Measurements from ENCODE around the gene ZNF627.
"Not testable (repeated sequence)": the region's sequence is repeated elsewhere in the genome, so short reads cannot be mapped to it uniquely, and the experiment has no call there.

Gene ZNF627

GRCh38 chr19:11597202-11598102 is at the start of gene ZNF627:
ZNF627 (plus strand) TSS chr19:11597483; CDS start chr19:11597628, 145 bp downstream.
- peak; percentile 85 for FAIRE-seq

GRCh38 chr19:11547929-11548700 is 49.2 kb upstream of the ZNF627 start:
- no peak for FAIRE-seq

GRCh38 chr19:11549386-11549953 is 47.8 kb upstream of the ZNF627 start:
- no peak for FAIRE-seq

- no peak for FAIRE-seq
These were observed 47.0 kb upstream of the ZNF627 start for GRCh38 chr19:11550265-11550664.

- no peak for FAIRE-seq
These were observed 45.6 kb upstream of the ZNF627 start for GRCh38 chr19:11551603-11552235.

GRCh38 chr19:11552666-11553372 is 44.5 kb upstream of the ZNF627 start:
- FAIRE-seq = no peak

- no peak for FAIRE-seq
These were observed 43.1 kb upstream of the ZNF627 start for GRCh38 chr19:11554160-11554559.

- no peak for FAIRE-seq
These were observed 42.0 kb upstream of the ZNF627 start for GRCh38 chr19:11555246-11555645.

- FAIRE-seq = no peak
These were observed 40.5 kb upstream of the ZNF627 start for GRCh38 chr19:11556634-11557420.

GRCh38 chr19:11558881-11559828 is 38.1 kb upstream of the ZNF627 start, which contains the start of gene ELOF1:
ELOF1 (minus strand) TSS chr19:11559230; CDS start chr19:11554347, 4,883 bp downstream.
- FAIRE-seq = no peak

GRCh38 chr19:11560404-11561051 is 36.8 kb upstream of the ZNF627 start:
- FAIRE-seq = no peak

GRCh38 chr19:11563532-11563931 is 33.8 kb upstream of the ZNF627 start:
- no peak for FAIRE-seq

GRCh38 chr19:11564082-11564807 is 33.0 kb upstream of the ZNF627 start:
- not testable (repeated sequence) for FAIRE-seq

GRCh38 chr19:11565649-11565980 is 31.7 kb upstream of the ZNF627 start:
- not testable (repeated sequence) for FAIRE-seq

GRCh38 chr19:11566164-11566563 is 31.1 kb upstream of the ZNF627 start:
- no peak for FAIRE-seq

- no peak for FAIRE-seq
These were observed 27.2 kb upstream of the ZNF627 start for GRCh38 chr19:11570039-11570462.

- not testable (repeated sequence) for FAIRE-seq
These were observed 23.9 kb upstream of the ZNF627 start for GRCh38 chr19:11573354-11573753.

GRCh38 chr19:11573763-11574162 is 23.5 kb upstream of the ZNF627 start:
- not testable (repeated sequence) for FAIRE-seq

- FAIRE-seq = no peak
These were observed 22.6 kb upstream of the ZNF627 start for GRCh38 chr19:11574689-11575088.

Data from colon (tissue), 2 donors.